ENCODE results near the gene YIPF2.

The YIPF2 gene

GRCh38 chr19:10895920-10896319 is 32.5 kb downstream of the YIPF2 start:
- no peak overlapping the region for H3K4me3 Mint-ChIP-seq
- peaks cover 54% of the 10 kb centered on the region for H3K4me1 Mint-ChIP-seq
- H3K9me3 Mint-ChIP-seq = peaks cover 4% of the 10 kb centered on the region
- DNase-seq = peak; percentile 31
- no peaks in the 10 kb centered on the region for H3K27me3 Mint-ChIP-seq (ENCODE audit: low read depth, poor library complexity)
- peak overlapping the region; percentile 94 for H3K27ac Mint-ChIP-seq
- H3K36me3 Mint-ChIP-seq (ENCODE audit: low read depth) = peaks cover 7% of the 10 kb centered on the region
- no peak for TF ChIP-seq CTCF (IDR thresholded peaks at IDR 0.05)

GRCh38 chr19:10895363-10895762 is 33.1 kb downstream of the YIPF2 start:
- Mint-ChIP-seq H3K36me3 (ENCODE audit: low read depth) (peaks cover 4% of the 10 kb centered on the region), H3K4me3 (no peak overlapping the region), H3K27me3 (ENCODE audit: low read depth, poor library complexity) (no peaks in the 10 kb centered on the region), H3K9me3 (peaks cover 2% of the 10 kb centered on the region), H3K4me1 (peaks cover 57% of the 10 kb centered on the region), H3K27ac (no peak overlapping the region)
- DNase-seq = no peak
- TF ChIP-seq CTCF (IDR thresholded peaks at IDR 0.05) = no peak

GRCh38 chr19:10894911-10895213 is 33.6 kb downstream of the YIPF2 start:
- peak overlapping the region; percentile 94 for H3K27ac Mint-ChIP-seq
- no peaks in the 10 kb centered on the region for H3K36me3 Mint-ChIP-seq (ENCODE audit: low read depth)
- H3K9me3 Mint-ChIP-seq = no peaks in the 10 kb centered on the region
- peaks cover 57% of the 10 kb centered on the region for H3K4me1 Mint-ChIP-seq
- H3K4me3 Mint-ChIP-seq = no peak overlapping the region
- no peak for DNase-seq
- no peaks in the 10 kb centered on the region for H3K27me3 Mint-ChIP-seq (ENCODE audit: low read depth, poor library complexity)
- TF ChIP-seq CTCF (IDR thresholded peaks at IDR 0.05) = no peak

- no peaks in the 10 kb centered on the region for H3K27me3 Mint-ChIP-seq (ENCODE audit: low read depth, poor library complexity)
- no peaks in the 10 kb centered on the region for H3K9me3 Mint-ChIP-seq
- H3K27ac Mint-ChIP-seq = peak overlapping the region; percentile 89
- H3K4me3 Mint-ChIP-seq = peak overlapping the region; percentile 38
- TF ChIP-seq CTCF (IDR thresholded peaks at IDR 0.05) = no peak
- peaks cover 75% of the 10 kb centered on the region for H3K4me1 Mint-ChIP-seq
- H3K36me3 Mint-ChIP-seq (ENCODE audit: low read depth) = no peaks in the 10 kb centered on the region
- DNase-seq = no peak
Observed at GRCh38 chr19:10892256-10892655, 36.2 kb downstream of the YIPF2 start.

- H3K4me3 Mint-ChIP-seq = peak overlapping the region; percentile 38
Observed at GRCh38 chr19:10891405-10892086, 36.9 kb downstream of the YIPF2 start.

More at GRCh38 chr19:10891405-10892086, 36.9 kb downstream of the YIPF2 start:
- no peak for DNase-seq
- Mint-ChIP-seq H3K27ac (peak overlapping the region; percentile 89), H3K27me3 (ENCODE audit: low read depth, poor library complexity) (no peaks in the 10 kb centered on the region), H3K36me3 (ENCODE audit: low read depth) (no peaks in the 10 kb centered on the region), H3K4me1 (peaks cover 74% of the 10 kb centered on the region), H3K9me3 (no peaks in the 10 kb centered on the region)
- no peak for TF ChIP-seq CTCF (IDR thresholded peaks at IDR 0.05)

Data from nephron progenitor cell (in vitro differentiated cells).